Esophagus squamous epithelium (tissue), 5 donors: ENCODE results near the gene IGBP1. TPM values are rescaled to one million over a fixed set of nuclear protein-coding genes. Genes with fewer than 3 reads are reported as not detected.
"Not testable (repeated sequence)": the region's sequence is repeated elsewhere in the genome, so short reads cannot be mapped to it uniquely, and the experiment has no call there.

Source experiments
- DNase-seq: peaks from one replicate; lab custom pipeline; 2025; lab: John Stamatoyannopoulos, UW
- H3K27ac ChIP-seq, 4 donors: fragments of 200-600 bp; sonication (generic); one replicate each; pipeline ENCODE4 v1.5.1; 2016 to 2019; ENCODE audit warnings: mild to moderate bottlenecking in 1 of 4
- H3K27me3 ChIP-seq, 4 donors: fragments of 200-600 bp; sonication (generic); 1 replicate in 3 of 4; 2 replicates in 1 of 4; pipeline versions ENCODE4 v1.5.1 to v1.6.0; 2017 to 2021; ENCODE audit warnings: antibody characterized with exemption in 1 of 4
- H3K36me3 ChIP-seq, 3 donors: fragments of 200-600 bp; sonication (generic); one replicate each; pipeline ENCODE4 v1.5.1; 2016 to 2019
- H3K4me1 ChIP-seq, 3 donors: fragments of 200-600 bp; sonication (generic); one replicate each; pipeline ENCODE4 v1.5.1; 2017 to 2019
- H3K4me3 ChIP-seq, 4 donors: fragments of 200-600 bp; sonication (generic); 1 replicate in 3 of 4; 2 replicates in 1 of 4; pipeline ENCODE4 v1.5.1; 2016 to 2019; ENCODE audit warnings: mild to moderate bottlenecking in 2 of 4, moderate library complexity in 1 of 4
- H3K9me3 ChIP-seq, 3 donors: fragments of 200-600 bp; sonication (generic); one replicate each; pipeline ENCODE4 v1.5.1; 2016 to 2019
- POLR2A ChIP-seq, 4 donors: fragments of 450-650 bp; IDR thresholded peaks; one replicate each; pipeline ENCODE4 v1.6.1; 2017; ENCODE audit warnings: antibody characterized with exemption in 4 of 4, mild to moderate bottlenecking in 4 of 4, moderate library complexity in 3 of 4
- WGBS, 2 donors: methylation state at CpG; one replicate each; pipeline ENCODE4 v1.1.5; 2018; 5-methylcytosine and 5-hydroxymethylcytosine counted together
- intact Hi-C: fragments of 100-400 bp; cut with DNase I; formaldehyde crosslinking; loops from one replicate; pipeline ENCODE4 v1.15.0; 2022
- total RNA-seq, 4 donors: library from RNA; depleted of rRNA; stranded (reverse); fragments of >200 nt; gene quantifications; one replicate each; pipeline ENCODE4 v1.1.0, GENCODE V29; 2016
- TF ChIP-seq, protein P1 (sequence below), 6 experiments: fragments of 450-650 bp in 4 of 6; fragments of 200-600 bp in 2 of 6; sonication (generic) in 2 of 6; IDR thresholded peaks; one replicate each; pipeline ENCODE4 v1.5.1; 2016 to 2019; ENCODE audit warnings: antibody characterized with exemption in 6 of 6, mild to moderate bottlenecking in 4 of 6, moderate library complexity in 4 of 6
- donor health status: DM: yes; HTN: yes; CAD: no.

The IGBP1 gene
- total RNA-seq, 4 donors from 2014 or later, result 26.5 to 66.0 (median 45.6) TPM

DNA sequence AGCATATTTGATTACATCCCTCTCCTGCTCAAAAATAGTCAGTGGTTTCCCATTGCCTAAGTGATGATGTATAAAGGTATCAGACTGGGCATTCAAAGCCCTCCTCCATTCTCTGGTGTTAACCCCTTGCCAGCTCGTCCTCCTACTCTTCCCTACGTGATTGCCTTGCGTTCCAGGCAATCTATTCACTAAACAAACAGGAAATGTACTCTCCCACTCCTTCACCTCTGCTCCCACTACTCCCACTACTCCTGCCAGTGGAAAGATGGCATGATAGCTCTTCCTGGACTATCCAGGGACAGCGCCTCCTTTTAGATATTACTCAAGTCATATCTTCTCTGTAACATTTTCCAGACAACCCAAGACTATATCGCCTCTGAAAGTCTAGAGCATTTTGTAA, 49.8 kb downstream of the IGBP1 start:
- Histone ChIP-seq H3K4me1 (no peaks in the 10 kb centered on the region), H3K9me3 (no peaks in the 10 kb centered on the region), H3K36me3 (no peaks in the 10 kb centered on the region), H3K27me3 (peaks cover 0 to 1% (median 0%) of the 10 kb centered on the region in 4 donors), H3K27ac (no peak overlapping the region), H3K4me3 (no peak overlapping the region)
- intact Hi-C loops, result no loop called here
- TF ChIP-seq POLR2A (IDR thresholded peaks at IDR 0.05), result no peak
- TF ChIP-seq, protein P1, sequence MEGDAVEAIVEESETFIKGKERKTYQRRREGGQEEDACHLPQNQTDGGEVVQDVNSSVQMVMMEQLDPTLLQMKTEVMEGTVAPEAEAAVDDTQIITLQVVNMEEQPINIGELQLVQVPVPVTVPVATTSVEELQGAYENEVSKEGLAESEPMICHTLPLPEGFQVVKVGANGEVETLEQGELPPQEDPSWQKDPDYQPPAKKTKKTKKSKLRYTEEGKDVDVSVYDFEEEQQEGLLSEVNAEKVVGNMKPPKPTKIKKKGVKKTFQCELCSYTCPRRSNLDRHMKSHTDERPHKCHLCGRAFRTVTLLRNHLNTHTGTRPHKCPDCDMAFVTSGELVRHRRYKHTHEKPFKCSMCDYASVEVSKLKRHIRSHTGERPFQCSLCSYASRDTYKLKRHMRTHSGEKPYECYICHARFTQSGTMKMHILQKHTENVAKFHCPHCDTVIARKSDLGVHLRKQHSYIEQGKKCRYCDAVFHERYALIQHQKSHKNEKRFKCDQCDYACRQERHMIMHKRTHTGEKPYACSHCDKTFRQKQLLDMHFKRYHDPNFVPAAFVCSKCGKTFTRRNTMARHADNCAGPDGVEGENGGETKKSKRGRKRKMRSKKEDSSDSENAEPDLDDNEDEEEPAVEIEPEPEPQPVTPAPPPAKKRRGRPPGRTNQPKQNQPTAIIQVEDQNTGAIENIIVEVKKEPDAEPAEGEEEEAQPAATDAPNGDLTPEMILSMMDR (IDR thresholded peaks at IDR 0.05), result no peak
- no peak for DNase-seq
- WGBS, 2 donors, result 71 to 93% methylated on average over 5 of the region's 5 CpGs

DNA sequence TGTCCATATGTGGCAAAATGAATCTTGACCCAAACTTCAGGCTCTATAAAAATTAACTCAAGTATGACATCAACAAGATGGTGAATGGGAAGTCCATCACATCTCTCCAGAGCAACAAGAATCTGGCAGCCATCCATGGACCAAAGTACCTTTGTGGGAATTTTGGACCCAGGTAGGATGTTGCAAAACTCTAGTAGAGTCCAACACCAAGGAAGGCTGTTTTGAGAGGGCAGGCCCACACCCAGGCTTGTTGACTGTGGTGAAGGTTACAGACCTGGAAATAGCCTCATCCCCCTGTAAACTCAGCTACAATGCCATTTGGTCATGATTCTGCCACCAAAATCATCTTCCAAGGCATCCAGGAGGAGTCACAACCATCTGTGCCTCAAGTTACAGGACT, 57.0 kb downstream of the IGBP1 start:
- Histone ChIP-seq H3K4me3 (no peak overlapping the region), H3K27me3 (no peaks in the 10 kb centered on the region), H3K27ac (no peak overlapping the region), H3K9me3 (no peaks in the 10 kb centered on the region), H3K36me3 (no peaks in the 10 kb centered on the region), H3K4me1 (no peaks in the 10 kb centered on the region)
- TF ChIP-seq POLR2A (IDR thresholded peaks at IDR 0.05), result no peak
- TF ChIP-seq, protein P1 (IDR thresholded peaks at IDR 0.05), result no peak
- intact Hi-C loops, result no loop called here
- no peak for DNase-seq

DNA sequence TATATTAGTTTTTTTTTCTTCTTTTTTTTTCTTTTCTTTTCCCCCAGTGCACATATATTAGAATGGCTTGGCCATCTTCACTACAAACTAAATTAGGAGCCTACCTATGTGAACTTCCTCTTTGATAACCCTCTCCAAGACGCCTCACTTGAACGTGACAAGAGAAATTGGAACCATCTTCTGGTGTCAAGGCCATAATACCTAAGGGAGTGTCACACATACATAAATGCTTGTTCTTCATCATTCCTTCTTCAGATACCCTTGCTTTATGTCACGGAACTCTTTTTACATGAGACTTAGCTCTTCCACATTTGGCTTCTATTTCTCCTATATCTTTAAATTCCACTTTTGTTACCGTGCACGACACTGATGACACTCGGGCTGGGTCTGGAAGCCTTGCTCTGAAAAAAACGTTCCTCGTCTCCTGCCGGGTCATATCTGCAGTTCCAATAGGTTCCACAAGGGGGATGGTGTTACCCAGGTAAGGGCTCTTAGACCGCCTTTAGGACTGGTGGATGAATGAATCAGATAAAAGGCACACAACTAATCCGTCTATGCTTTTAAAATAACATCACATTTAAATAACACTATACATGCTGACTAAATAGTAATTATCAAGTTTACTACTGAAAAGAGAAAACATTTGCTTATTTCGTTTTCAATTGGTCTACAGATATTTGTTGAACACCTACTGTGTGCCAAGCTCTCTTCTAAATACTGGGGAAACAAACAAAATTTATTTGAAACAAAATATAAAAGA, 63.9 kb downstream of the IGBP1 start:
- no peaks in the 10 kb centered on the region for H3K27me3 ChIP-seq
- H3K9me3 ChIP-seq, result no peaks in the 10 kb centered on the region
- TF ChIP-seq, protein P1 (IDR thresholded peaks at IDR 0.05), result peak; percentile 35 to 73 (median 68)
- TF ChIP-seq POLR2A (IDR thresholded peaks at IDR 0.05), result no peak
- no peaks in the 10 kb centered on the region for H3K4me1 ChIP-seq
- DNase-seq, result no peak
- H3K27ac ChIP-seq, result no peak overlapping the region
- H3K36me3 ChIP-seq, result no peaks in the 10 kb centered on the region
- WGBS, 2 donors, result 6 to 13% methylated on average over 5 to 10 of the region's 12 CpGs
- no peak overlapping the region for H3K4me3 ChIP-seq
- intact Hi-C loops, result no loop called here

DNA sequence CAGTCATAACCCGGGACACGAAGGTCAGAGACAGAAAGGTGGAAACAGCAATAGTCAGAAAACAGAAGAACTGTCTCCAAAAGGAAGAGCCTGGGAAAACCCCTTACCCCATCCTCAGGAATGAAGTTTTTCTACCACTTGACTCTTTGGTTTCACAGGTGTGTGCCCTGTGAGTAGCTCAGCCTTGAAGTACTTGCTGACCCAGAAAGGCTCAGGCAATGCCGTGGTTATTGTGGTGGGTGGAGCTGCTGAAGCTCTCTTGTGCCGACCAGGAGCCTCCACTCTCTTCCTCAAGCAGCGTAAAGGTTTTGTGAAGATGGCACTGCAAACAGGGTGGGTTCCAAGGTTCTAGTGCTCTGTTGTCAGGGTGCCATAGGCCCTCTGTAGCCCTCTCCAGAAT, 68.5 kb downstream of the IGBP1 start:
- no peak overlapping the region for H3K27ac ChIP-seq
- TF ChIP-seq POLR2A (IDR thresholded peaks at IDR 0.05), result no peak
- TF ChIP-seq, protein P1 (IDR thresholded peaks at IDR 0.05), result no peak
- DNase-seq, result no peak
- H3K9me3 ChIP-seq, result no peaks in the 10 kb centered on the region
- intact Hi-C loops, result no loop called here
- no peaks in the 10 kb centered on the region for H3K36me3 ChIP-seq
- WGBS, 2 donors, result 75 to 83% methylated on average over 4 to 5 of the region's 5 CpGs
- H3K4me3 ChIP-seq, result no peak overlapping the region
- H3K4me1 ChIP-seq, result no peaks in the 10 kb centered on the region
- H3K27me3 ChIP-seq, result no peaks in the 10 kb centered on the region

DNA sequence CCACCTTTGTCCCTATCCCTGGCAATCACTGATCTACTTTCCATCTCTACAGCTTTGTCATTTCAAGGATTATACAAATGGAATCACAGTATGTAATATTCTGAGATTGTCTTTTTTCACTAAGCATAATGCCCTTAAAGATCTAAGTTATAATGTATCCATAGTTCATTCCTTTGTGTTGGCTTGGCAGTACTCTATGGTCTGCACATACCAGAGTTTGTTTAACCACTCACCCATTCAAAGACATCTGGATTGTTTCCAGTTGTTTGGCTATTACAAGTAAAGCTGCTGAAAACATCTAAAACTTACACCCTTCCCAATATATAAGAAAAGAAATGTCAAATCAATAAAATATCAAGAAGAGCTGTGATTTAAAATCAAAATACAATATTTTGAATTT, 75.2 kb downstream of the IGBP1 start:
- Histone ChIP-seq H3K4me3 (no peak overlapping the region), H3K4me1 (no peaks in the 10 kb centered on the region), H3K27me3 (no peaks in the 10 kb centered on the region), H3K27ac (no peak overlapping the region), H3K36me3 (no peaks in the 10 kb centered on the region), H3K9me3 (no peaks in the 10 kb centered on the region)
- TF ChIP-seq, protein P1 (IDR thresholded peaks at IDR 0.05), result no peak
- no peak for TF ChIP-seq POLR2A (IDR thresholded peaks at IDR 0.05)
- DNase-seq, result no peak
- intact Hi-C loops, result no loop called here

DNA sequence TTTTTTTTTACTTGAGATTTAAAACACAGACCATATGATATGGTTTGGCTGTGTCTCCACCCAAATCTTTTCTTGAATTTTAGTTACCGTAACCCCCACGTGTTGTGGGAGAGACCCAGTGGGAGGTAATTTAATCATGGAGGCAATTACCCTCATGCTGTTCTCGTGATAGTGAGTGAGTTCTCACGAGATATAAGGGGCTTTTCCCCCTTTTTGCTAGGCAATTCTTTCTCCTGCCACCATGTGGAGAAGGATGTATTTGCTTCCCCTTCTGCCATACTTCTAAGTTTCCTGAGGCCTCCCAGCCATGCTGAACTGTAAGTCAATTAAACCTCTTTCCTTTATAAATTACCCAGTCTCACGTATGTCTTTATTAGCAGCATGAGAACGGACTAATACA, 76.3 kb downstream of the IGBP1 start:
- H3K4me1 ChIP-seq, intact Hi-C loops, H3K27me3 ChIP-seq, DNase-seq, H3K27ac ChIP-seq, H3K4me3 ChIP-seq, H3K36me3 ChIP-seq, H3K9me3 ChIP-seq: not testable (repeated sequence)
- WGBS, 2 donors, result 33 to 62% methylated on average over 3 to 6 of the region's 6 CpGs
